KMS-11 (cell line): ENCODE results near the gene MFAP4.

Experiments
- H2AFZ ChIP-seq: fragments of 200-600 bp; sonication (generic); 2 replicates; pipeline ENCODE4 v1.6.1; 2016; ENCODE audit warnings: antibody characterized with exemption, mixed run types, low read depth
- H3K27ac ChIP-seq: fragments of 200-600 bp; sonication (generic); 2 replicates; pipeline ENCODE4 v1.6.1; 2016; ENCODE audit warnings: mild to moderate bottlenecking, mixed run types
- H3K27me3 ChIP-seq: fragments of 200-600 bp; sonication (generic); 2 replicates; pipeline ENCODE4 v1.6.1; 2017; ENCODE audit warnings: mild to moderate bottlenecking, low read depth, mixed run types, moderate library complexity; ENCODE audit not compliant: insufficient read depth
- H3K36me3 ChIP-seq: fragments of 200-600 bp; sonication (generic); 2 replicates; pipeline ENCODE4 v1.6.1; 2017; ENCODE audit warnings: mild to moderate bottlenecking, mixed run types; ENCODE audit not compliant: insufficient read depth
- H3K4me1 ChIP-seq: fragments of 200-600 bp; sonication (generic); 2 replicates; pipeline ENCODE4 v1.6.1; 2016; ENCODE audit warnings: mild to moderate bottlenecking, low read depth, mixed run types; ENCODE audit not compliant: poor library complexity, severe bottlenecking
- H3K4me2 ChIP-seq: fragments of 200-600 bp; sonication (generic); 2 replicates; pipeline ENCODE4 v1.7.0; 2016; ENCODE audit warnings: mild to moderate bottlenecking, mixed run types
- H3K4me3 ChIP-seq: fragments of 200-600 bp; sonication (generic); IDR thresholded peaks from 2 replicates; pipeline ENCODE4 v1.6.1; 2017; ENCODE audit warnings: low read depth, low read length, mixed read lengths; ENCODE audit not compliant: insufficient read depth
- H3K79me2 ChIP-seq: fragments of 200-600 bp; sonication (generic); 2 replicates; pipeline ENCODE4 v1.6.1; 2016; ENCODE audit warnings: low read depth, mixed run types; ENCODE audit not compliant: insufficient read depth
- H3K9ac ChIP-seq: fragments of 200-600 bp; sonication (generic); 2 replicates; pipeline ENCODE4 v1.6.1; 2016; ENCODE audit warnings: mild to moderate bottlenecking, mixed run types
- H4K20me1 ChIP-seq: fragments of 200-600 bp; sonication (generic); 2 replicates; pipeline ENCODE4 v1.6.1; 2016; ENCODE audit warnings: mild to moderate bottlenecking, mixed run types; ENCODE audit not compliant: insufficient read depth
- TF ChIP-seq, protein P1 (sequence below): fragments of 200-600 bp; sonication (generic); conservative IDR thresholded peaks from 2 replicates; pipeline ENCODE4 v1.6.1; 2017; ENCODE audit warnings: low read depth, mild to moderate bottlenecking, antibody characterized with exemption, low read length, moderate library complexity, mixed read lengths

The MFAP4 gene

DNA sequence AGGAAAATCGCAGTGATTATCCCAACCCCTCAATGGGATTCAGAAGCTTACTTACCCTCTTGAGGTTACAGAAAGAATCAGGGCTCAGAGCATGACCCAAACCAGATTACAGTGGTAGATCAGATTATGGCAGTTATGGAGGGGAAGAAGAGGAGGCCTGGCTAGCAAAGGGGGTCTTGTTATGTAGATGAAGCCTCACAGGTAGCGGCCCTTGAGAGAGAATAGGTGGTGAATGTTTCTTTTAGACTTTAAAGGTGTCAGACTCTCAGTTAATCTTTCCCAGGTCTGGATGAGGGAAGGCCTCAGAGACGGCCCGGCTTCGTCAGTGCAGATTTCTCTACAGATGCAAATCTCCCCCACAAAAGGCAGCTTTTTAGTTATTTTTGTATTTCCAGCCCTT is 39.6 kb upstream of the MFAP4 start:
- Histone ChIP-seq H3K36me3 (no peaks in the 10 kb centered on the region), H3K4me3 (no peak overlapping the region), H3K27ac (no peak overlapping the region), H3K27me3 (no peaks in the 10 kb centered on the region), H3K4me2 (no peak overlapping the region), H4K20me1 (no peaks in the 10 kb centered on the region), H3K4me1 (no peaks in the 10 kb centered on the region), H2AFZ (no peak overlapping the region), H3K9ac (no peak overlapping the region), H3K79me2 (no peaks in the 10 kb centered on the region)
- TF ChIP-seq, protein P1, sequence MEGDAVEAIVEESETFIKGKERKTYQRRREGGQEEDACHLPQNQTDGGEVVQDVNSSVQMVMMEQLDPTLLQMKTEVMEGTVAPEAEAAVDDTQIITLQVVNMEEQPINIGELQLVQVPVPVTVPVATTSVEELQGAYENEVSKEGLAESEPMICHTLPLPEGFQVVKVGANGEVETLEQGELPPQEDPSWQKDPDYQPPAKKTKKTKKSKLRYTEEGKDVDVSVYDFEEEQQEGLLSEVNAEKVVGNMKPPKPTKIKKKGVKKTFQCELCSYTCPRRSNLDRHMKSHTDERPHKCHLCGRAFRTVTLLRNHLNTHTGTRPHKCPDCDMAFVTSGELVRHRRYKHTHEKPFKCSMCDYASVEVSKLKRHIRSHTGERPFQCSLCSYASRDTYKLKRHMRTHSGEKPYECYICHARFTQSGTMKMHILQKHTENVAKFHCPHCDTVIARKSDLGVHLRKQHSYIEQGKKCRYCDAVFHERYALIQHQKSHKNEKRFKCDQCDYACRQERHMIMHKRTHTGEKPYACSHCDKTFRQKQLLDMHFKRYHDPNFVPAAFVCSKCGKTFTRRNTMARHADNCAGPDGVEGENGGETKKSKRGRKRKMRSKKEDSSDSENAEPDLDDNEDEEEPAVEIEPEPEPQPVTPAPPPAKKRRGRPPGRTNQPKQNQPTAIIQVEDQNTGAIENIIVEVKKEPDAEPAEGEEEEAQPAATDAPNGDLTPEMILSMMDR, result no peak

DNA sequence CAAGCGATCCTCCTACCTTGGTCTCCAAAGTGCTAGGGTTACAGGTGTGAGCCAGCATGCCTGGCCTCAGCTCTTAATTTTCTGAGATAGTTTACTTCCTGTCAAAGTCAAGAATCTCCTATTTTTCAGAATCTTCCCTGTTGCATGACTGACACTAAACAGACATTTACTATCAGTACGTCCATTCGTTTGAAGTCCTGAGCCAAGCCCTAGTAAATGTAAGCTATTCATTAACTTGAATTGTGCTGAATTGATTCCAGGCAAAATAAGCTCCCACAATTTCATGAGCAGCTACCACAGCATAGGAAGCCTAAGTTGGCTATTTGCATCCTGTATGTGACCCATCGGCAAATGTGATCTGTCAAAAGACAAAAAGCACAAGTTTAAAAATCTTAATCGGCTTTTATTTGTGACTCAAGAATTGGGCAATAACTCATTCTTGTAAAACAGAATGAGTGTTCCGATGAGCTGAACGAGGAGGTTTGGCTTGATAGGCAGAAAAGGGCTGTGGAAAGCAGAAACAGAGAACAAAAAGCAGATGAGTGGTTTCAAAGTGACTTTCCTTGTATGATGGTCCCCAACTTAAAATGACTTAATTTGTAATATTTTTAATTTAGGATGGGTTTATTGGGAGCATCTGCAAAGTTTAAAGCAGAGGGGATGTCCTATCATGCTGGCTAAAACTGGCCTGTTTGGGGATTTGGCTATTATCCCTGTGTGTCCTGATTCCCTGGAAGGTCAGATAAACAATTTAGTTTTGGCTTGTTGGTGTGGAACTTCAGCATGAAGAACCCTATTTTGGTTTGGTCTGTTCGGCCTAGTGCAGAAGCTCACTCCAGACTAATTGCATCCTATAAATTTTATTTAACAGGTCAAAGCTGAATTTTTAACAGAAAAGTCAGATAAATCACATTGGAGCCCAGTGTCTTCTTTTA is 38.2 kb upstream of the MFAP4 start:
- Histone ChIP-seq H3K79me2 (no peaks in the 10 kb centered on the region), H3K4me1 (no peaks in the 10 kb centered on the region), H3K9ac (no peak overlapping the region), H3K36me3 (no peaks in the 10 kb centered on the region), H3K4me3 (no peak overlapping the region), H4K20me1 (no peaks in the 10 kb centered on the region), H2AFZ (no peak overlapping the region), H3K27ac (no peak overlapping the region), H3K27me3 (no peaks in the 10 kb centered on the region), H3K4me2 (no peak overlapping the region)
- TF ChIP-seq, protein P1, result no peak

DNA sequence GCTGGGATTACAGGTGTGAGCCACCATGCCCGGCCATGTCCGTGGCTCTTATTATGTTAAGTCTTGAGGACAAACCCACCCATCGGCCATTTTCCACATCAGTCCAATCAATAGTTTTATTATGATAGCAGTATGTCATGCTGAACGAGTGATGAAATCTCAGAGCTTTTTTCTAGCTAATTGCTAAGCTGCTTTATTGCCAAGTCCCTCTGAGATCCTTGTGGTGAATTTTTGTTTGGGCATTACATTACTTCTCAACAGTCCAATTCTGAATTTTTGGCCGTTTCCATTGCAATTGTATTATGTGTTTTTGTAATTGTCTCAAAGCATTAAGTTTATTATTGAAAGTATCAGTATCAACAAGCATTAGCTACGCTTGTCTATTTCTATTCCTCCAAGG is 34.9 kb upstream of the MFAP4 start:
- H3K4me3 ChIP-seq, result no peak overlapping the region
- H2AFZ ChIP-seq, result no peak overlapping the region
- no peaks in the 10 kb centered on the region for H4K20me1 ChIP-seq
- TF ChIP-seq, protein P1, result no peak
- no peaks in the 10 kb centered on the region for H3K27me3 ChIP-seq
- H3K79me2 ChIP-seq, result no peaks in the 10 kb centered on the region
- H3K4me2 ChIP-seq, result no peak overlapping the region
- no peaks in the 10 kb centered on the region for H3K36me3 ChIP-seq
- peaks cover 7% of the 10 kb centered on the region for H3K4me1 ChIP-seq
- no peak overlapping the region for H3K9ac ChIP-seq
- H3K27ac ChIP-seq, result no peak overlapping the region

DNA sequence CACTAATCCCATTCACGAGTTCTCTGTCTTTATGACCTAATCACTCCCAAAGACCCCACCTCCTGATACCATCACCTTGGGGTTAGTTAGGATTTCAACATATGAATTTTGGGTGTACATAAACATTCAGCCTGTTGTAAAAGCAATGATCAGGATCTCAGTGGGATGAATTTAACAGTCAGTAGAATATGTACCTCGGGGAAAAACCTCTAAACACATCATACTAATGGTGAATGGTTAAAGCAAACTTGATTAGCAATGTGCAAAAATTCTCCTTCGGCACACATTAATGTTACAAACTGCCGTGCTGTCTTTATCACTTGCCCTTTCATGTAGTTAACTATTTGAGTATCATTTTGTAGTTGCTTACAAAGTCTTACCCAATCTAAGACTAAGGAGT is 34.2 kb upstream of the MFAP4 start:
- no peaks in the 10 kb centered on the region for H3K27me3 ChIP-seq
- H3K9ac ChIP-seq, result no peak overlapping the region
- H3K36me3 ChIP-seq, result no peaks in the 10 kb centered on the region
- TF ChIP-seq, protein P1, result no peak
- H2AFZ ChIP-seq, result no peak overlapping the region
- no peak overlapping the region for H3K4me3 ChIP-seq
- no peaks in the 10 kb centered on the region for H3K79me2 ChIP-seq
- peaks cover 7% of the 10 kb centered on the region for H3K4me1 ChIP-seq
- H4K20me1 ChIP-seq, result no peaks in the 10 kb centered on the region
- no peak overlapping the region for H3K4me2 ChIP-seq
- H3K27ac ChIP-seq, result no peak overlapping the region
